Breast epithelium (tissue), 3 donors: ENCODE measurements around the gene EPS8.

Experiments
- POLR2A ChIP-seq: fragments of 450-650 bp; IDR thresholded peaks from one replicate; pipeline ENCODE4 v1.6.1; 2016; ENCODE audit warnings: antibody characterized with exemption, mild to moderate bottlenecking, moderate library complexity
- POLR2AphosphoS5 ChIP-seq, 3 donors: sonication (generic); formaldehyde crosslinking; IDR thresholded peaks; one replicate each; pipeline ENCODE4 v1.6.1; 2017; ENCODE audit warnings: antibody characterized with exemption in 3 of 3
- TF ChIP-seq, protein P1 (sequence below), 3 donors: fragments of 450-650 bp; IDR thresholded peaks; one replicate each; pipeline ENCODE4 v1.5.1; 2016 to 2017; ENCODE audit warnings: antibody characterized with exemption in 3 of 3, mild to moderate bottlenecking in 3 of 3, moderate library complexity in 3 of 3

DNA sequence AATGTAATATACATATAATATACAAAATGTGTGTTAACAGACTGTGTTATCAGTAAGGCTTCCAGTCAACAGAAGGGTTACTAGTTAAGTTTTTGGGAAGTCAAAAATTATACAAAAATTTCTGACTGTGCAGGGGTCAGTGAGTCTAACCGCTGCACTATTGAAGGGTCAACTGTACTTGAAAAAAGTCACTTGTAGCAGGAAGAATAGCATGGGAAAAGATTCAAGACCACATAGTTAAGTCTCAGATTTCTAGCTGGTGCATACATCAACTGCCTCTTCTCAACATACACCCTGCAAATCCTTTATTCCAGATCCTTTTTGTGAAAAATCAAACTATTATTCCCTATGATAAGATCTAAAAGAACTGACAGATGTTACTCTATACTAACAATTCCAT is 5.9 kb downstream of the EPS8 start:
- TF ChIP-seq, protein P1, sequence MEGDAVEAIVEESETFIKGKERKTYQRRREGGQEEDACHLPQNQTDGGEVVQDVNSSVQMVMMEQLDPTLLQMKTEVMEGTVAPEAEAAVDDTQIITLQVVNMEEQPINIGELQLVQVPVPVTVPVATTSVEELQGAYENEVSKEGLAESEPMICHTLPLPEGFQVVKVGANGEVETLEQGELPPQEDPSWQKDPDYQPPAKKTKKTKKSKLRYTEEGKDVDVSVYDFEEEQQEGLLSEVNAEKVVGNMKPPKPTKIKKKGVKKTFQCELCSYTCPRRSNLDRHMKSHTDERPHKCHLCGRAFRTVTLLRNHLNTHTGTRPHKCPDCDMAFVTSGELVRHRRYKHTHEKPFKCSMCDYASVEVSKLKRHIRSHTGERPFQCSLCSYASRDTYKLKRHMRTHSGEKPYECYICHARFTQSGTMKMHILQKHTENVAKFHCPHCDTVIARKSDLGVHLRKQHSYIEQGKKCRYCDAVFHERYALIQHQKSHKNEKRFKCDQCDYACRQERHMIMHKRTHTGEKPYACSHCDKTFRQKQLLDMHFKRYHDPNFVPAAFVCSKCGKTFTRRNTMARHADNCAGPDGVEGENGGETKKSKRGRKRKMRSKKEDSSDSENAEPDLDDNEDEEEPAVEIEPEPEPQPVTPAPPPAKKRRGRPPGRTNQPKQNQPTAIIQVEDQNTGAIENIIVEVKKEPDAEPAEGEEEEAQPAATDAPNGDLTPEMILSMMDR (IDR thresholded peaks at IDR 0.05), result no peak
- no peak for TF ChIP-seq POLR2A
- TF ChIP-seq POLR2AphosphoS5 (IDR thresholded peaks at IDR 0.05), result no peak
